Measurements from ENCODE around the gene OTC.

GRCh38 chrX:38368774-38369173 lies 16.4 kb downstream of the OTC start:
- TF ChIP-seq POLR2AphosphoS5 (IDR thresholded peaks at IDR 0.05) (no peak), EP300 (conservative IDR thresholded peaks at IDR 0.05; ENCODE audit: poor library complexity, severe bottlenecking) (no peak), CTCF (IDR thresholded peaks at IDR 0.05; ENCODE audit: poor library complexity, severe bottlenecking) (no peak), REST (IDR thresholded peaks at IDR 0.05; ENCODE audit: borderline replicate concordance) (no peak)
